Left cardiac atrium (tissue), 2 donors: Measurements from ENCODE around the gene NME4. TPM values are rescaled to one million over a fixed set of nuclear protein-coding genes. Genes with fewer than 3 reads are reported as not detected.

ENCODE experiments used
- total RNA-seq, 2 donors: library from RNA; stranded (reverse); fragmentation: NEBNext Ultra II Directional; extraction: Animal tissue kit (Norgen Biotek cat#: 25700); gene quantifications; one replicate each; pipeline ENCODE4 v1.2.1, GENCODE V29; 2021
- donor health status: DM: no; HTN: yes; CAD: no; lungs with severe emphysema.
- donor health status: DM: yes; HTN: yes; CAD: no.

The NME4 gene
- total RNA-seq, 2 donors from 2014 or later: 45.3 to 71.1 TPM

Other genes with a start within 250 kb of the NME4 start
- under 1 TPM in 1 of 2 donors, not detected in 1; 0.32 TPM for gene HBZ, start 244.6 kb upstream of the NME4 start, total RNA-seq
- not detected for gene HBM, start 231.2 kb upstream of the NME4 start, total RNA-seq
- 100 to 1,000 TPM in 1 of 2 donors, 10 to 100 TPM in 1; 50.7 to 136 TPM for gene HBA2, start 224.3 kb upstream of the NME4 start, total RNA-seq
- 100 to 1,000 TPM in 1 of 2 donors, 10 to 100 TPM in 1; 62.0 to 232 TPM for gene HBA1, start 220.5 kb upstream of the NME4 start, total RNA-seq
- gene HBQ1, start 216.7 kb upstream of the NME4 start, total RNA-seq: not detected
- gene LUC7L, start 167.8 kb upstream of the NME4 start, total RNA-seq: 10 to 100 TPM; 28.2 to 32.9 TPM
- 100 to 1,000 TPM; 119 to 160 TPM for gene FAM234A, start 162.4 kb upstream of the NME4 start, total RNA-seq
- 10 to 100 TPM; 14.8 to 15.3 TPM for gene RGS11, start 121.3 kb upstream of the NME4 start, total RNA-seq
- gene ARHGDIG, start 116.6 kb upstream of the NME4 start, total RNA-seq: 1 to 10 TPM; 4.9 to 5.1 TPM
- 1 to 10 TPM; 2.4 to 3.6 TPM for gene PDIA2, start 114.0 kb upstream of the NME4 start, total RNA-seq
- 10 to 100 TPM; 10.9 to 12.3 TPM for gene AXIN1, start 44.5 kb upstream of the NME4 start, total RNA-seq
- gene MRPL28, start 26.7 kb upstream of the NME4 start, total RNA-seq: 10 to 100 TPM; 63.2 to 63.4 TPM
- 10 to 100 TPM; 27.3 to 33.5 TPM for gene PGAP6, start 15.2 kb upstream of the NME4 start, total RNA-seq
- gene DECR2, start 4.7 kb downstream of the NME4 start, total RNA-seq: 10 to 100 TPM in 1 of 2 donors, 1 to 10 TPM in 1; 8.9 to 15.9 TPM
- 10 to 100 TPM; 24.2 to 38.1 TPM for gene RAB11FIP3, start 28.4 kb downstream of the NME4 start, total RNA-seq
- 10 to 100 TPM; 19.2 to 25.8 TPM for gene CAPN15, start 130.5 kb downstream of the NME4 start, total RNA-seq
- gene PRR35, start 163.2 kb downstream of the NME4 start, total RNA-seq: not detected
- gene NHLRC4, start 169.8 kb downstream of the NME4 start, total RNA-seq: under 1 TPM; 0.10 to 0.97 TPM
- 10 to 100 TPM; 19.1 to 21.3 TPM for gene PIGQ, start 172.8 kb downstream of the NME4 start, total RNA-seq
- gene RAB40C, start 192.9 kb downstream of the NME4 start, total RNA-seq: 10 to 100 TPM in 1 of 2 donors, 1 to 10 TPM in 1; 9.9 to 13.5 TPM
- gene WFIKKN1, start 233.8 kb downstream of the NME4 start, total RNA-seq: under 1 TPM; 0.21 to 0.50 TPM
- gene METTL26, start 239.1 kb downstream of the NME4 start, total RNA-seq: 10 to 100 TPM; 42.8 to 61.8 TPM
- gene MCRIP2, start 244.6 kb downstream of the NME4 start, total RNA-seq: 100 to 1,000 TPM in 1 of 2 donors, 10 to 100 TPM in 1; 92.8 to 117 TPM